SU-DHL-6 (cell line): ENCODE measurements around the gene PLCB1.

ENCODE experiments used
- H2AFZ ChIP-seq: fragments of 200-600 bp; sonication (generic); 2 replicates; pipeline ENCODE4 v1.6.1; 2014; ENCODE audit warnings: low read depth, mild to moderate bottlenecking, moderate library complexity, mixed read lengths, antibody characterized with exemption, low read length; ENCODE audit not compliant: severe bottlenecking
- H3F3A ChIP-seq: fragments of 200-600 bp; shearing (Covaris generic); 2 replicates; pipeline ENCODE4 v1.6.0; 2016; ENCODE audit warnings: antibody characterized with exemption, mild to moderate bottlenecking; ENCODE audit not compliant: insufficient read depth
- H3K27ac ChIP-seq: fragments of 200-600 bp; sonication (generic); 2 replicates; pipeline ENCODE4 v1.5.1; 2016; ENCODE audit warnings: low read depth, mild to moderate bottlenecking, low read length, moderate library complexity, mixed read lengths
- H3K27me3 ChIP-seq: fragments of 200-600 bp; sonication (generic), shearing (Covaris generic); 2 replicates; pipeline ENCODE4 v1.6.0; 2014; ENCODE audit warnings: mild to moderate bottlenecking, low read length
- H3K36me3 ChIP-seq: fragments of 200-600 bp; sonication (generic); 2 replicates; pipeline ENCODE4 v1.6.1; 2014; ENCODE audit warnings: mild to moderate bottlenecking, low read length, mixed read lengths
- H3K4me2 ChIP-seq: fragments of 300-600, 200-600 bp; shearing (Covaris generic), sonication (generic); 2 replicates; pipeline ENCODE4 v1.6.0; 2014; ENCODE audit warnings: low read length, low read depth, mild to moderate bottlenecking; ENCODE audit not compliant: poor library complexity, severe bottlenecking
- H3K4me3 ChIP-seq: fragments of 200-600 bp; sonication (generic); 2 replicates; pipeline ENCODE4 v1.5.1; 2014; ENCODE audit warnings: antibody characterized with exemption, low read length, mild to moderate bottlenecking, mixed read lengths; ENCODE audit not compliant: insufficient read depth, poor library complexity, severe bottlenecking
- H3K79me2 ChIP-seq: fragments of 200-600 bp; sonication (generic); 2 replicates; pipeline ENCODE4 v1.6.1; 2014; ENCODE audit warnings: mild to moderate bottlenecking, low read length, moderate library complexity; ENCODE audit not compliant: insufficient read depth
- H3K9ac ChIP-seq: fragments of 200-600 bp; sonication (generic); 2 replicates; pipeline ENCODE4 v1.7.0; 2014; ENCODE audit warnings: mild to moderate bottlenecking, low read length
- H3K9me2 ChIP-seq: fragments of 200-600 bp; sonication (generic); replicated peaks from 2 replicates; pipeline ENCODE4 v1.6.1; 2014; ENCODE audit warnings: low read length; ENCODE audit not compliant: insufficient read depth
- H3K9me3 ChIP-seq: fragments of 200-600 bp; sonication (generic); 2 replicates; pipeline ENCODE4 v1.6.1; 2014; ENCODE audit warnings: low read length, mixed read lengths; ENCODE audit not compliant: insufficient read depth
- H4K20me1 ChIP-seq: fragments of 200-600 bp; sonication (generic); 2 replicates; pipeline ENCODE4 v1.6.1; 2014; ENCODE audit warnings: low read depth, mild to moderate bottlenecking, antibody characterized with exemption, low read length, moderate library complexity, mixed read lengths
- EZH2phosphoT487 ChIP-seq: fragments of 200-600 bp; sonication (generic), shearing (Covaris generic); conservative IDR thresholded peaks from 2 replicates; pipeline ENCODE4 v1.6.1; 2018; ENCODE audit warnings: mild to moderate bottlenecking, antibody characterized with exemption, low read length, moderate library complexity, mixed read lengths
- TF ChIP-seq, protein P1 (sequence below): fragments of 200-600 bp; sonication (generic); IDR thresholded peaks from one replicate; pipeline ENCODE4 v1.5.1; 2017; ENCODE audit warnings: antibody characterized with exemption, mild to moderate bottlenecking, low read length, moderate library complexity; ENCODE audit not compliant: insufficient read depth, poor library complexity, severe bottlenecking

PLCB1 gene

DNA sequence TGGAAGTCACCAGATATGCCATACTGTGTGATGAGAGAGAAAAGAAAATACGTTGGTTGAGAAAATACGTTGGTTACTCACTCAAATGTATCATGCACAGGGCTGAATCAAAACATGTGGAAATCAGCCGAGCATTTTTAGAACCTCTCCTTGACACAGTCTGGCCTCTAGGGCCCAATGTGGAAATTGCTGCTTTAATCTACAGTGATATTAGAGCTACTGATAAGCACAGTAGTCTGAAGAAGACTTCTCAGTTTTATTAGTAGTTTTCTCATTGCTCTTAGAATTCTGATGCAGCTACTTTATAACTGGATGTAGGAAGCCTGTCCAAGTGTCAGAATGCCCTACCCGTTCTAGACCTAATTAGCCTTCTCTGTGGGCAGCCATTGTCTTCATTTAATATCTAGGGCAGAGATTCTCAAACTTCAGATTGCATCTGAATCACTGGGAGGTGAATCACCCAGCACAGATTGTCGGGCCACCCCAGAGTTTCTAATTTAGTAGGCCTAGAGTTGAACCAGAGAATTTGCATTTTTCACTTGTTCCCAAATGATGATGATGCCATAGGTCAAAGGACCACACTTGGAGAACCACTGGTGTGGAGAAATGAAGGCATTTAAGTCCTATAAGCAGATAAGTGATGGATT is 229.1 kb downstream of the PLCB1 start:
- H3K27ac ChIP-seq, result no peak overlapping the region
- no peaks in the 10 kb centered on the region for H3K36me3 ChIP-seq
- no peaks in the 10 kb centered on the region for H3F3A ChIP-seq

DNA sequence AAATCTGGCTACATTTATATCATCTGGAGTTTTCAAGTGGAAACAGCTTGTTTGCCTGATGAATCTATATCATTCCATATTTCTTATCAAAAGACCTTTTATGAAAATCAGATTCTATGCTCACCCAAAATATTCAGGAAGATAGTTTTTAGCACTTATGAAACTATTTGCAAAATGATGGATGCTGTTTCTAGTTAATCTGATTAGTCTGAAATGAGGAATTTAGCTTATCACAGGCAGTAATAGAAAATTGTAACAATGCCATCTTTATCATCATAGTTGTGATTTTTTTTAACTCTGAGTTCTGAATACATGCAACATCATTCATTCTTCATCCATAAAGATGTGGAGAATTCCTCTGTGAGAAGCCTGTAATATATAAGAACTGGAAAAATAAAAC is 229.7 kb downstream of the PLCB1 start:
- Histone ChIP-seq H3K27ac (no peak overlapping the region), H3K4me3 (no peak overlapping the region), H3F3A (no peaks in the 10 kb centered on the region), H3K79me2 (no peaks in the 10 kb centered on the region), H4K20me1 (no peaks in the 10 kb centered on the region), H3K9me2 (no peaks in the 10 kb centered on the region), H3K9ac (no peak overlapping the region), H3K9me3 (no peaks in the 10 kb centered on the region), H2AFZ (no peak overlapping the region), H3K4me2 (no peak overlapping the region), H3K36me3 (no peaks in the 10 kb centered on the region), H3K27me3 (no peaks in the 10 kb centered on the region)
- no peak for TF ChIP-seq EZH2phosphoT487
- TF ChIP-seq, protein P1, sequence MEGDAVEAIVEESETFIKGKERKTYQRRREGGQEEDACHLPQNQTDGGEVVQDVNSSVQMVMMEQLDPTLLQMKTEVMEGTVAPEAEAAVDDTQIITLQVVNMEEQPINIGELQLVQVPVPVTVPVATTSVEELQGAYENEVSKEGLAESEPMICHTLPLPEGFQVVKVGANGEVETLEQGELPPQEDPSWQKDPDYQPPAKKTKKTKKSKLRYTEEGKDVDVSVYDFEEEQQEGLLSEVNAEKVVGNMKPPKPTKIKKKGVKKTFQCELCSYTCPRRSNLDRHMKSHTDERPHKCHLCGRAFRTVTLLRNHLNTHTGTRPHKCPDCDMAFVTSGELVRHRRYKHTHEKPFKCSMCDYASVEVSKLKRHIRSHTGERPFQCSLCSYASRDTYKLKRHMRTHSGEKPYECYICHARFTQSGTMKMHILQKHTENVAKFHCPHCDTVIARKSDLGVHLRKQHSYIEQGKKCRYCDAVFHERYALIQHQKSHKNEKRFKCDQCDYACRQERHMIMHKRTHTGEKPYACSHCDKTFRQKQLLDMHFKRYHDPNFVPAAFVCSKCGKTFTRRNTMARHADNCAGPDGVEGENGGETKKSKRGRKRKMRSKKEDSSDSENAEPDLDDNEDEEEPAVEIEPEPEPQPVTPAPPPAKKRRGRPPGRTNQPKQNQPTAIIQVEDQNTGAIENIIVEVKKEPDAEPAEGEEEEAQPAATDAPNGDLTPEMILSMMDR, result no peak

More for the DNA sequence above, 229.1 kb downstream of the PLCB1 start:
- no peaks in the 10 kb centered on the region for H3K9me3 ChIP-seq
- no peaks in the 10 kb centered on the region for H3K27me3 ChIP-seq
- no peak overlapping the region for H3K9ac ChIP-seq
- TF ChIP-seq EZH2phosphoT487, result no peak
- TF ChIP-seq, protein P1, result no peak
- no peaks in the 10 kb centered on the region for H3K9me2 ChIP-seq
- no peaks in the 10 kb centered on the region for H3K79me2 ChIP-seq
- H2AFZ ChIP-seq, result no peak overlapping the region
- H4K20me1 ChIP-seq, result no peaks in the 10 kb centered on the region
- H3K4me3 ChIP-seq, result no peak overlapping the region
- no peak overlapping the region for H3K4me2 ChIP-seq

DNA sequence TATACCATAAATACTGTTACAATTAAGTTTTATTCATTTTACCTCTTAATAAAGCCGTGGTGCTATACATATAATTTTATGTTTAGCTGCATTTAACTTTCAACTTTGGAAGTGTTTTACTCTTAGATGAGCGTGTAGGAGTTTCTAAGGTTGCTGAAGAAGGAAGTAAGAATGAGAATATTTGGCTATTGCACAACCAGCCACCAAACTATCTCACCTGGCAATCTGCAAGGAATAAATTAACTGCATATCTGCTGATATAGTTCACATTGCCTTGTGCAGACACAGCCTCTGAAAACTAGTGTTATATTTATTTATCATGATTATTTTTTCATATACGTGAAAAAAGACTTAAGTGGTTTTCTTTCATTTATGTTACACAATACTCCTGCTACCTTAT is 230.4 kb downstream of the PLCB1 start:
- no peaks in the 10 kb centered on the region for H3K36me3 ChIP-seq
- no peak overlapping the region for H3K9ac ChIP-seq
- H3K4me2 ChIP-seq, result no peak overlapping the region
- H3K4me3 ChIP-seq, result no peak overlapping the region
- H3K79me2 ChIP-seq, result no peaks in the 10 kb centered on the region
- no peaks in the 10 kb centered on the region for H3F3A ChIP-seq
- H2AFZ ChIP-seq, result no peak overlapping the region
- H3K27ac ChIP-seq, result no peak overlapping the region
- no peaks in the 10 kb centered on the region for H4K20me1 ChIP-seq
- TF ChIP-seq, protein P1, result no peak
- no peak for TF ChIP-seq EZH2phosphoT487
- no peaks in the 10 kb centered on the region for H3K9me3 ChIP-seq
- H3K9me2 ChIP-seq, result no peaks in the 10 kb centered on the region
- no peaks in the 10 kb centered on the region for H3K27me3 ChIP-seq
